ENCODE data around the gene ZNF423. TPM values are rescaled to one million over a fixed set of nuclear protein-coding genes. Genes with fewer than 3 reads are reported as not detected.

ZNF423 gene
- total and polyA plus RNA-seq, 2 of the 13 experiments (the other 11 are each of a cell fraction or from before 2014, with no cell fraction given): 0.07 to 0.31 TPM

GRCh38 chr16:49846800-49847199, 9.1 kb downstream of the ZNF423 start:
- ChIA-PET CTCF (ENCODE audit: low intra/inter-chr PET ratio, low total read pairs) (no interaction called here), POLR2A (no interaction called here)
- Histone ChIP-seq H2AFZ (ENCODE audit: low read length) (no peak overlapping the region), H3K4me1 (ENCODE audit: insufficient read depth, low read length) (no peaks in the 10 kb centered on the region), H3K27ac (ENCODE audit: extremely low read length, insufficient read depth, low read length) (no peak overlapping the region), H3K4me2 (ENCODE audit: low read depth, low read length) (no peak overlapping the region), H3K79me2 (ENCODE audit: insufficient read depth, low read length) (no peaks in the 10 kb centered on the region), H3K9ac (ENCODE audit: insufficient read depth, low read depth, low read length) (no peak overlapping the region), H4K20me1 (ENCODE audit: insufficient read depth, low read length) (no peaks in the 10 kb centered on the region), H3K4me3 (replicated peaks in 1 of 3; ENCODE audit: insufficient read depth in 1 of 3, low read depth in 2 of 3, low read length in 3 of 3) (no peak overlapping the region), H3K36me3 (replicated peaks in 1 of 2; ENCODE audit: control insufficient read depth in 1 of 2, insufficient read depth in 2 of 2, low read length in 2 of 2) (no peaks in the 10 kb centered on the region), H3K9me3 (ENCODE audit: low read length) (no peaks in the 10 kb centered on the region), H3K27me3 (ENCODE audit: control insufficient read depth in 1 of 2, insufficient read depth in 2 of 2, low read length in 2 of 2) (peaks cover 6 to 56% of the 10 kb centered on the region in 2 experiments)
- WGBS (ENCODE audit: low lambda C conversion rate): 0% methylated on average over 2 of the region's 2 CpGs
- FAIRE-seq (no peak), DNase-seq (ENCODE audit: low spot score) (no peak), ATAC-seq (no peak)
- intact Hi-C loops (cut with micrococcal nuclease; ENCODE audit: unreplicated experiment): no loop called here
- no TSS peak for BruUV-seq (replicated peaks)
- in situ Hi-C loops (cut with HindIII; ENCODE audit: extremely low pct_ligation_motif_present, low pct_unique_long_range_greater_than_20kb): no loop called here
- TF ChIP-seq ZBTB25 (CRISPR knock-in tag; IDR thresholded peaks at IDR 0.05): no peak
- no peak for TF ChIP-seq TRIM24 (CRISPR knock-in tag; IDR thresholded peaks at IDR 0.05)
- no peak for TF ChIP-seq ATF1 (CRISPR knock-in tag; IDR thresholded peaks at IDR 0.05)
- TF ChIP-seq ZNF224 (CRISPR knock-in tag; IDR thresholded peaks at IDR 0.05): no peak
- TF ChIP-seq, protein P1, sequence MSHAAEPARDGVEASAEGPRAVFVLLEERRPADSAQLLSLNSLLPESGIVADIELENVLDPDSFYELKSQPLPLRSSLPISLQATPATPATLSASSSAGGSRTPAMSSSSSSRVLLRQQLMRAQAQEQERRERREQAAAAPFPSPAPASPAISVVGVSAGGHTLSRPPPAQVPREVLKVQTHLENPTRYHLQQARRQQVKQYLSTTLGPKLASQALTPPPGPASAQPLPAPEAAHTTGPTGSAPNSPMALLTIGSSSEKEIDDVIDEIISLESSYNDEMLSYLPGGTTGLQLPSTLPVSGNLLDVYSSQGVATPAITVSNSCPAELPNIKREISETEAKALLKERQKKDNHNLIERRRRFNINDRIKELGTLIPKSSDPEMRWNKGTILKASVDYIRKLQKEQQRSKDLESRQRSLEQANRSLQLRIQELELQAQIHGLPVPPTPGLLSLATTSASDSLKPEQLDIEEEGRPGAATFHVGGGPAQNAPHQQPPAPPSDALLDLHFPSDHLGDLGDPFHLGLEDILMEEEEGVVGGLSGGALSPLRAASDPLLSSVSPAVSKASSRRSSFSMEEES (CRISPR knock-in tag; IDR thresholded peaks at IDR 0.05): no peak
- TF ChIP-seq, protein P2, sequence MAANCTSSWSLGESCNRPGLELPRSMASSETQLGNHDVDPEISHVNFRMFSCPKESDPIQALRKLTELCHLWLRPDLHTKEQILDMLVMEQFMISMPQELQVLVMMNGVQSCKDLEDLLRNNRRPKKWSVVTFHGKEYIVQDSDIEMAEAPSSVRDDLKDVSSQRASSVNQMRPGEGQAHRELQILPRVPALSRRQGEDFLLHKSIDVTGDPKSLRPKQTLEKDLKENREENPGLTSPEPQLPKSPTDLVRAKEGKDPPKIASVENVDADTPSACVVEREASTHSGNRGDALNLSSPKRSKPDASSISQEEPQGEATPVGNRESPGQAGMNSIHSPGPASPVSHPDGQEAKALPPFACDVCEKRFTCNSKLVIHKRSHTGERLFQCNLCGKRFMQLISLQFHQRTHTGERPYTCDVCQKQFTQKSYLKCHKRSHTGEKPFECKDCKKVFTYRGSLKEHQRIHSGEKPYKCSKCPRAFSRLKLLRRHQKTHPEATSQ (CRISPR knock-in tag; IDR thresholded peaks at IDR 0.05; ENCODE audit: borderline replicate concordance): no peak
- TF ChIP-seq SIN3B (IDR thresholded peaks at IDR 0.05; ENCODE audit: low read length): no peak
- TF ChIP-seq, protein P3, sequence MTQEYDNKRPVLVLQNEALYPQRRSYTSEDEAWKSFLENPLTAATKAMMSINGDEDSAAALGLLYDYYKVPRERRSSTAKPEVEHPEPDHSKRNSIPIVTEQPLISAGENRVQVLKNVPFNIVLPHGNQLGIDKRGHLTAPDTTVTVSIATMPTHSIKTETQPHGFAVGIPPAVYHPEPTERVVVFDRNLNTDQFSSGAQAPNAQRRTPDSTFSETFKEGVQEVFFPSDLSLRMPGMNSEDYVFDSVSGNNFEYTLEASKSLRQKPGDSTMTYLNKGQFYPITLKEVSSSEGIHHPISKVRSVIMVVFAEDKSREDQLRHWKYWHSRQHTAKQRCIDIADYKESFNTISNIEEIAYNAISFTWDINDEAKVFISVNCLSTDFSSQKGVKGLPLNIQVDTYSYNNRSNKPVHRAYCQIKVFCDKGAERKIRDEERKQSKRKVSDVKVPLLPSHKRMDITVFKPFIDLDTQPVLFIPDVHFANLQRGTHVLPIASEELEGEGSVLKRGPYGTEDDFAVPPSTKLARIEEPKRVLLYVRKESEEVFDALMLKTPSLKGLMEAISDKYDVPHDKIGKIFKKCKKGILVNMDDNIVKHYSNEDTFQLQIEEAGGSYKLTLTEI (CRISPR knock-in tag; conservative IDR thresholded peaks at IDR 0.05): no peak
- no peak for TF ChIP-seq KDM6A (CRISPR knock-in tag; IDR thresholded peaks at IDR 0.05; ENCODE audit: low read depth)
- TF ChIP-seq HOXA9 (CRISPR knock-in tag; IDR thresholded peaks at IDR 0.05; ENCODE audit: borderline replicate concordance): no peak
- no peak for TF ChIP-seq GMEB1 (CRISPR knock-in tag; IDR thresholded peaks at IDR 0.05; ENCODE audit: borderline replicate concordance)
- no peak for TF ChIP-seq ZNF446 (CRISPR knock-in tag; IDR thresholded peaks at IDR 0.05)
- TF ChIP-seq, protein P4, sequence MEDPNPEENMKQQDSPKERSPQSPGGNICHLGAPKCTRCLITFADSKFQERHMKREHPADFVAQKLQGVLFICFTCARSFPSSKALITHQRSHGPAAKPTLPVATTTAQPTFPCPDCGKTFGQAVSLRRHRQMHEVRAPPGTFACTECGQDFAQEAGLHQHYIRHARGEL (CRISPR knock-in tag; IDR thresholded peaks at IDR 0.05): no peak
- TF ChIP-seq ZMAT5 (CRISPR knock-in tag; IDR thresholded peaks at IDR 0.05; ENCODE audit: borderline replicate concordance, low read depth): no peak
- no peak for TF ChIP-seq TP53 (CRISPR knock-in tag; conservative IDR thresholded peaks at IDR 0.05)
- TF ChIP-seq MAFF (IDR thresholded peaks at IDR 0.05; ENCODE audit: low read depth, low read length): no peak
- no peak for TF ChIP-seq REXO4 (CRISPR knock-in tag; IDR thresholded peaks at IDR 0.05; ENCODE audit: borderline replicate concordance)
- TF ChIP-seq ZNF121 (CRISPR knock-in tag; IDR thresholded peaks at IDR 0.05): no peak

Measured in HepG2 (cell line).